NT2/D1 (cell line): ENCODE results near the gene RASAL1.

Source experiments
- YY1 ChIP-seq: IDR thresholded peaks from 2 replicates; pipeline ENCODE4 v1.6.1; 2011; ENCODE audit not compliant: insufficient read length, insufficient read depth
- ZNF274 ChIP-seq: IDR thresholded peaks from 2 replicates; pipeline ENCODE4 v1.6.1; 2011; ENCODE audit warnings: mild to moderate bottlenecking, low read depth, low read length

DNA sequence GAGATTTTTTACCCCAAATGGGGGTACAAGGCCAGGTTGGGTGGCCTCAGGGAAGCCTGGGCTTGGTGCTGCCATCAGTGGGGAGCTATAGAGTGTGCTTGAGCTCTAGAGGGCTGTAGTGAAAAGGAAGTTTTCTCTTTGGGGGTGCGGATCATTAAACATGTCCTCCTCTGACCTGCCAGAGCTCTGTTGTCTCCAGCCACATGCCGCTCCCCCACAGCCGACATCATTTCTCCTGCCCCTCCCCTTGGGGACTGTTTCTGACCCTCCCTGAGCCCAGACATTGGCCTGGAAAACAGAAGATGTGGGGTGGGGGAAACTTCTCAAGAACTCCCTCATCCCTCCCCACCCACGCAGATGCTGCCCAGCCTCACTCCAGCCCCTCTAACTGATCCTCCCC lies 53.7 kb downstream of the RASAL1 start:
- TF ChIP-seq ZNF274 (no peak), YY1 (no peak)
